NCI-H1930 (cell line): Measurements from ENCODE around the gene EDDM3A.
"Not testable (repeated sequence)": the region's sequence is repeated elsewhere in the genome, so short reads cannot be mapped to it uniquely, and the experiment has no call there.

Experiments used
- DNase-seq, 2 experiments: peaks; one replicate each; lab custom pipeline; 2025; lab: John Stamatoyannopoulos, UW

The EDDM3A gene

DNA sequence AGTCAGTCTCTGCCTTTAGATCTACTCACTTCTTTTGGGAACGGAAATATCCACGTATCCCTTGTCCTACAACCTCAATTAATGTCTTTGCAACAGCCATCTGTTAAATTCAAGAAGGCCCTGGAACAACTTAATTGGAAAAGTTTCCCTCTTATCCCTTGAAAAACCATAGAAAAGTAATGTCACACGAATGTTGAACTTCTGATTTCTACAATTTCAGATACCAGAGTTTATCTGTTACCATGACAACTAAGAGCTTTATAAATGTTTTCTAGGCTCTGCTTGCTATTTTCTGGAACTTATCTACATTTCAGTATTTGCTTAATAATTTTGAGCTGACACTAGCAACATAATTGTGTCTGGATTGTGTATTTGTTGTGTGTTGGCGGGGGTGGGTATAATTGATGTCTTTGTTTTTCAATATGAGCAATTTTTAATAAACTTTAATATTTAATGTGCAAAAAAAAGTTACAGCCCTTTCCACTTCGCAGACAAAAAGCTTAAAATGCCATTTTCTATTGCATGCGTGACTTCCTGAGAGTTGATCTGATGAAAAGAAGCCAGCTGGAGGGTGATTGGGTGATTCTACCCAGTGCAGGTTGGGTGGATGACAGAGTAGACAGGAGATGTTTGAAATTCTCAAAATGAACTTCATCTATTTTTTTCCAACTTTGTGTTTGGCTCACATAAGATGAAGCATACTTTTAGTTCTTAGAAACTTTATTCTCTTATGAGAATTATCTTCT, 11.8 kb upstream of the EDDM3A start:
- no peak for DNase-seq

DNA sequence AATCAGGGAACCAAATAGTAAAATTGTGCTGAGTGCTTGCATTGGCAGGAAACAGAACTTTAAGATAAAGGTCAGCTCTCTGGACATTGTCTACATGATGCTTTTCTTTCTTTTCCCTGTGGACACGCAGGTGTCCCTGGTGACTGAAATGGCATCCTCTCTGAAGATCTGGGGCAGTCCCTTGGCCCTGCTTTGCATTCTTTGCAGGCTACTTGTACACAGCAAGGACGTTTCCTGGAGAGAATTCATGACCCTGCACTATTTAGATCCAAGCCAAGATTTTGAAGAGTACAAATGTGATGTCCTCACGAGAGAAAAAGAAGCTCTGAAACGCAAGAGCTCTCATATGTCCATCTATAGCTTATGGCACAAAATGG, 11.3 kb upstream of the EDDM3A start:
- DNase-seq = no peak

DNA sequence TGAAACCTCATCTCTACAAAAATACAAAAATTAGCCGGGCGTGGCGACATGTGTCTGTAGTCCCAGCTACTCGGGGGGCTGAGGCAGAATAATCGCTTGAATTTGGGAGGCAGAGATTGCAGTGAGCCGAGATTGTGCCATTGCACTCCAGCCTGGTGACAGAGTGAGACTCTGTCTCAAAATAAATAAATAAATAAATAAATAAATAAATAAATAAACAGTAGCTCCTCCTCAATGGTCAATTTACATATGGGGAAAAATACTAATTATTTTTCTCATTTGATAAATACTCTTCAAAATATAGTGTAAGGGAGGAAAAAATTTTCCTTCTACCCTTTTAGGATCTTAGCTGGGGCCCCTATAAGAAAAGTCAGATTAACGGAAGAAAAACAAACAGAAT, 7.4 kb upstream of the EDDM3A start:
- not testable (repeated sequence) for DNase-seq

DNA sequence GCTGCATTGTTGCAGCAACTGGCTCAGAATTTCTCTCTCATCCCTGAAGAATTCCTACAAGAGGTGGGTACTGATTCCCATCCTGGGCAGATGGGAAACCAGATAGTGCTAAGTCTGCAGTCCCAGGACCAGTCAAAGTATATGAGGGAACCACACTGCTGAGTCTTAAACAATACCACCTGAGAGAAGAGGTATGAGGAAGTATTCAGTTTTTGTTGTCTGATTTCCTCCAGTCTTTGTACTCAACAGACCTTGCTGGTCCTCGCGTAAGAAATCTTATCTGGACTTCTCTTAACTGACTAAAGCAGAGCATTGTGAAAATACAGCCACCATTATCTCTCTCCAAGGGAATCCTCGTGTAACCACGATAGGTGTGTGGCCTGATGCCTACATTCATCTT, 3.6 kb upstream of the EDDM3A start:
- DNase-seq = no peak

DNA sequence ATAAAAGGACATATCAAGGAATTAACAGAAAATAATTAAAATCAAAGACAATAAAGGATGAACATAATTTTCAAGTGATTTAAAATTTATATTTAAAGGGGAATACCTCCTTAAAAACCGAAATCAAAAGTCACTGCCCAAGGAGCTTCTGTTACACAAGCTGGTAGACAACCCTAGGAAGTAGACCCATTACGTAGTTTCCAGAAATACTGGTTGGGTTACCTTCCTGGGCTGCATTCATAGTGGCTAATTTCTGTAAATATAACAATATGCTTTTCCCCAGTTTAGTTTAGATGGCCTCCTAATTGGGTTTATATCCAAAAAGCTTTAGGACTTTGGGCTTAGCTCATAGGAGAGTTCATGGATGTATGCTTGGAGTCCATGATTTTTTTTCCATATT, 2.1 kb upstream of the EDDM3A start:
- DNase-seq = no peak

DNA sequence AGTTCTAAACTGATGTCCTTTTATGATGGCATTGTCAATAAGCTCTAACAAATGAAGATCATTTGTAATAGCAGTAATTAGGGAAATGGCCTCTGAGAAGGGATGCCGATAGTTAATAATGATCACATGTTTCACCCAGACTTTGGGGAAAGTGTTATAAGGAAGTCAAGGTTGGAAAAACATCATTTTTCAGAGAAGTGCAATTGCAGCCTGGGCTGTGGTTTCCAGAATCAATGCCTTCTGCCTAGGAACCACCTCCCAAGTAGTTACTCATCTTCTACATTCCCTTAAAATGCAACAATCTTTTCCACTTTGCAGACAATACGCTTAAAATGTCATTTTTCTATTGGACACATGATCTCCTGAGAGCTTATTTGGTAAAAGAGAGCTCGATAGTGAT, 879 bp downstream of the EDDM3A start:
- DNase-seq = no peak

DNA sequence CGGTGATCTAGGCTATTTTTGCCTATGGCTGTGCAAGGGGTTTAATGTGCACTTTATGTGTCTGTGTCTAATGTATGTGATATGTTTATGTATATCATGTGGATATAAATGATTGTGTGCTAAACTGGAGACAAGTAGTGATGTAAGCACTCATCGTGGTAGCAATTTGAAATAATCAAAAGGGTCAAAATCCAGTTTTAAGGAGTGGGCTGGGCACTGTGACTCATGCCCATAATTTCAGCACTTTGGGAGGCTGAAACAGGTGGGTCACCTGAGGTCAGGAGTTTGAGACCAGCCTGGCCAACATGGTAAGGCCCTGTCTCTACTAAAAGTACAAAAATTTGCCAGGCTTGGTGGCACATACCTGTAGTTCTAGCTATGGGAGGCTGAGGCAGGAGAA, 2.8 kb downstream of the EDDM3A start:
- DNase-seq = no peak

DNA sequence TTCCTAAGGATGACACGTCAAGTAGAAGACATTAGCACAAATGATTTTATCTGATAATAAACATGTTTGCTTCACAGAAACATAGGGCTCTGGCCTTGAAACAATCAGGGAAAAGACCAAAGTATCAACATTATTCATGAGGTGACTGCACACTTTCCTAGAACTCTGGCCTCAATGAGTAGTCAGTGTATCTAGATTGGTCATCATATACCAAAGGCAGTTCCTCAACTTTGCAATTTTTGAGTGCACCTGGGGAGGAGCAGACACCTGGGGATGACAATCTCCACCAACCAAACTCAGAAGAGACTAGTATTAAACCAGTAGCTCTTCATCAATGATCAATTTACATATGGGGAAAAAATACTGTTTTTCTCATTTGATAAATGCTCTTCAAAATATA, 4.5 kb downstream of the EDDM3A start:
- DNase-seq = no peak

DNA sequence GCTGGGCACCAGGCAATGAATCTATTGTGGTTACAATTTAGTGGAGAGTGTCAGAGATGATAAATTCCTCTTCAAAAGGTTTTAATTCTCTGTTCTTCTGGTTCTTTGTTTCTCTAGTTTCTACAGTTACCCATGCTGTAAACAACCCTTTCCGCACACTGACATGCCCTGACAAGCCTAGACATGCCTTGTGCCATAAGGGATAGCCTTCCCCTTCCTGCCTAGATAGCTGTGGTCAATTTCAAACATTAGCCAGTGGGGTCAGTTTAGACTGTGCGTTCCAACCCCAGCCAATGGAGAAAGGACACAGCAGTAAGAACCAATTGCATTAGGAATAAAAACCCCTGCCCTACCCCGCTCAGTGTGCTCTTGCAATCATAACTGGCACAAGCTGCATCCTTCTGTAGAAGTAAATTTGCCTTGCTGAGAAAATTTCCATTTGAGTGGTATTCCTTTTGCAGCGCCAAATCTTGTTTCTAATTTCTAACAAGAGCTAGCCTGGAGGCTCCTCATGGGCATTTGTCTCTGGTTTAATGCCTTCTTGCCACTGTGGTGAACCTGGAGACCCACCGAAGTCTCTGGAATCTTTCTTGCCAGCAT, 6.4 kb downstream of the EDDM3A start:
- DNase-seq = no peak

DNA sequence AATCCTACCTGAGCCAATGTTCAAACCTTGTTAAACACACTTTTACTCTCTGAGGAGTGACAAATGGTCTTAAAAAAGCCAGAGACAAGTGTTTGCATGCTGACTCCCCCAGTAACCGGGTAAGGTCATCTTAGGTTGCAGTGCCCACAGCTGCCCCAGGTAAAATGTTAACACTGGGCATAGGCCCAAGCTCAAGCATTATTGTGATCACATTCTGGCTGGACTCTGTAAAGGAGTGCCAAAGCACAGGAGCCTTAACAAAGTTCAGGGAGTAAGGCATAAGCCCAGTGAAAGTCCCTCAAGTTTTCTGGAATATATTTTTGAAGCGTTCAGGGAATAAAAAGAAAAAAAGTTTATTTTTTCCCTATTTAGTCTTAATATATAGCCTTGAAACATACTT, 8.6 kb downstream of the EDDM3A start:
- no peak for DNase-seq

DNA sequence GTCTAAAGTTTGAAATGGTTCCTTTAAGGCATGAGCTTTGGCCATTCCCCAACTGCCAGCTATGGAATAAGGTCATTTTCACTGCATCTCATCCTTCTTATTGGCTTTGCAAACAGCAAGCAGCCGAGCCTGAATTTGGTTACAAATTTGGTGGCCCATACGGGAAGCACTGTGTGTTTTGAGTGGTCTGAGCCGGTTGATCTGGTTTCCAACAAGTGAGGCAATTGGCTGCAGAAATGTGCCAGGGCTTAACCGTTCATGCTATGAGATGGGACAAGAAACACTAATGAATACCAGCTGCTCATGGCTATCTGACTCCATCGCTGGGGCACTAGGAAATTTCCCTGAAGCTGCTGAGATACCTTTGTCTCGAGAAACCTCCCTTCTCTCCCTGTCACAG, 9.3 kb downstream of the EDDM3A start:
- no peak for DNase-seq

DNA sequence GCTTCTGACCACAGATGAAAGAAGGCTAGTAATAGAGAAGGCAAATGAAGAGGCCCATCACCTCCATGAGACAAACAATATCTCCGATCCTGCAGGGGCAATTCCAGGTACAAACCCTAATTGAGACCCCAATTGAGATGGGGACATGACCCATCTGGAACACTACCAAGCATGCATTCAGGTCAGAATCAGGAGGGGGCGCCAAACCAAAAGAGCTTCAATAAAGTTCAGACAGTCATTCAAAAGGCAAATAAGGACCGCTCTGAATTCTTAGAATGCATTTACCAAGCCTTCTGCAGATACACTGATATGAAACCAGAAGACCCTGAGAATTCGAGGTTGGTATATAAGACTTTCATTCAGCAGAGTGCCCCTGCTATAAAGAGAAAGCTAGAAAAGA, 12.3 kb downstream of the EDDM3A start:
- no peak for DNase-seq

DNA sequence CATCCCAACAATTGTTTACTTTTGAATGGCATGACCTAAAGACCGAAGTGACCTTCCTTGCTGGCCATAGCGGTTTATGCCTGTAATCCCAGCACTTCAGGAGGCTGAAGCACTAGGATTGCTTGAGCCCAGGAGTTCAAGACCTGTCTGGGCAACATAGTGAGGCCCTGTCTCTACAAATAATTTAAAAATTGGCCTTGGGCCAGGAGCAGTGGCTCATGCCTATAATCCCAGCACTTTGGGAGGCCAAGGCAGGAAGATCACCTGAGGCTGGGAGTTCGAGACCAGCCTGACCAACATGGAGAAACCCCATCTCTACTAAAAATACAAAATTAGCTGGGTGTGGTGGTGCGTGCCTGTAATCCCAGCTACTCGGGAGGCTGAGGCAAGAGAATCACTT, 13.8 kb downstream of the EDDM3A start:
- DNase-seq = not testable (repeated sequence)

DNA sequence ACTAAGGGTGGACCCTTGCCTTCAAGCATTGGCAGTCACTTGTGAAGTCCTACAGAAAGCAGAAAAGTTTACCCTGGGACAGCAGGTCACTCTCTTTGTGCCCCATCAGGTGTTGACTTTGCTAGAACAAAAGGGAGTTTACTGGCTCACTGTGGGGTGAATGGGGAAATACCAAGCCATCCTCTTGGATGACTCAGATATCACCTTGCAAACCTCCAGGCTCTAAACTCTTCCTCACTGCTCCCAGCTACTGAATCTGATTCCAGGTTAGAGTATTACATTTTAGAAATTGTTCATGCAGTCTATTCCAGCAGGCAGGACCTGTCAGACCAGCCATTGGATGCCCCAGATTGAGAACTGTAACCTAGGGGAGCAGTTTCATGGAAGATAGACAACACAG, 15.3 kb downstream of the EDDM3A start:
- DNase-seq = no peak

DNA sequence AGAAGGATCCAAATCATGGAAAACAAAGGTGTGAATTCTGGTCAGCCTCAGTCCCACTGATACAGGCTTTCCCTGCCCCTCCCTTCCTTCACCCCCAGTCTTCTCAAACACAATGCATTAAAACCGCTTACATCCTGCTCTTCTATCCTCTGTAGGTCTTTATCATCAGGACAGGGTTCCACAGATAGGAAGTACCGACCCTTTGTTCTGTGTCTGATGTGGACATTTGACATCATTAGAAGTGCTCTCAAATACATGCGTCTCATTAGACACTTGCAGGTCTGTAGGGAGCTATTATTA, 22.9 kb downstream of the EDDM3A start:
- no peak for DNase-seq

DNA sequence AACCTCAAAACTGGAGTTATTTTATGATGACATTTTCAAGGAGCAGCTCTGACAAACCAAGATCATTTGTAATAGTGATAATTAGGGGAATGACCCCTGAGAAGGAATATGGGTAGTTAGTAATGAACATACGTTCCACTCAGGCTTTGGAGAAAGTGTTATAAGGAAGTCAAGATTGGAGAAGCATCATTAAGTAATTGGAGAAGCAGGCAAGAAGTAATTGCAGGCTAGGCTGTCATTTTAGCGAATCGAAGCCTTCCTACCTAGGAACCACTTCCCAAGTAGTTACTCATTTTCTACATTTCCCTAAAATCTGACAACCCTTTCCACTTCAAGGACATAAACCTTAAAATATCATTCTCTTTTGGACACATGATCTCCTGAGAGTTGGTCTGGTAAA, 23.7 kb downstream of the EDDM3A start:
- no peak for DNase-seq

DNA sequence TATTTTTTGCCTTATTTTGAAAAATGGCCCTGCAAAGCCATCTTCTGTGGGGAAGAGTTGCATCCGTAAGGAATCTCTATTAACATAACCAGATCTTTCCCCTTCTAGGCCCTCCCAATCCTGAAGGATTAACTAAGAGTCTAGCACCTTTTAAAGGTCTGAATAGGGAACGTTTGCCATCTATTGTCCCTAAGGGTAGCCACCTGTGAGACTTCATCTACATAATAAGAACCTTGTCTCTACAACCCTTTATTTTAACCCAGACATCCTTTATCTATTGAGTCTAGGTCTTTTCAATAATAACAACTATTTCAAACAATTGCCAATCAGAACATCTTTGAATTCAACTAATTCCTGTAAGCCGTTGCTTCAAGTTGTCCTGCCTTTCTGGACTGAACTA, 27.0 kb downstream of the EDDM3A start:
- DNase-seq = no peak

DNA sequence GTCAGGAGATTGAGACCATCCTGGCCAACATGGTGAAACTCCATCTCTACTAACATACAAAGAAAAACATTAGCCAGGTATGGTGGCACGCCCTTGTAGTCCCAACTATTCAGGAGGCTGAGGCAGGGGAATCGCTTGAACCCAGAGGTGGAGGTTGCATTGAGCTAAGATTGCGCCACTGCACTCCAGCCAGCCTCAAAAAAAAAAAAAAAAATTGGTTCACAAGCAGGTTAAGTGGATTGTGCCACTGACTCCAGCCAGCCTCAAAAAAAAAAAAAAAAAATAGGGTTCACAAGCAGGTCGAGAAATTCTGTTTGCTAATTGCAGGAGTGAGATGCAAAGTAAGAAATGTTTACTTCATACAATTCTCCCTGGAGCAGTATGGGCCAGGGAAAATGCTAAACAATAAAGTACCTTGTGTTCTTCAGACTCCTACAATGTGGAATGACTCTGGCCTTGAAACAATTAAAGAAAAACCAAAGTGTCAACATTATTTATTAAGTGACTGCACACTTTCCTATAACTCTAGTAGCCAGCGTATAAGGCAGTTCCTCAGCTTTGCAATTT, 28.7 kb downstream of the EDDM3A start:
- DNase-seq = no peak

DNA sequence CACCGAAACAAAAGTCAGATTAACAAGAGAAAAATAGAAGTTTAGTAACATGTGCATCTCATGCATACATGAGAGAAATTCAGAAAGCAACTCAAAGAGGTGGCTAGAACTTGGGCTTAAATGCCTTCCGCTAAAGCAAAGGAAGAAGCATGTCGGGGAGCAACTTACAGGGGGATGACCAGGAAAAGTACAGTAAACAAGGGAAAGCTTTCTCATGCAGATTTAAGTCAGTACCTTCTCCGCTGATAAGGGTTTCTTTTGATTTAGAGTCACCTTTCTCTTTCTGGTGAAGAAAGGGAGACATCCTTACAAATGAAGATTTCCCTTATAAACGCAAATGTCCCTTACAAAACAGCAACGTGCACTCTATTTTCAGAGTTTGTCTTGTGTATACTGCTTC, 29.4 kb downstream of the EDDM3A start:
- no peak for DNase-seq

DNA sequence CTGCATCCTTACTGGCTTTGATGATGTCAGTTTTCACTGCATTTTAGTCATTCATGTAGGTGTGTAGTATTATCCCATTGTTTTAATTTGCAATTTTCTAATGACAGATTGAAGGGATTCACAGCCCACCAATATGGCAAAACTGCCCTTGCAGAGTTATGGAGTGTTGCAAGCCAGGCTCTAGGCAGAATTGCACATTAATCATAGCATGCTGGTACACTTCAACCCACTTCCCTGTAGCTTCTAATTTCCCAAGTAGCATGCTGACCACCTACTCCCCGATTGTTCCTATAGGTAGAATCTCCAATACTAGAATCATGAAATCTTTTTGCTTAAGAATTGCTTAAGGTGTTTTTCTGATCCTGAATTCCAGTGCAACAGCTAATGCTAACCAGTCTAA, 30.2 kb downstream of the EDDM3A start:
- DNase-seq = no peak

DNA sequence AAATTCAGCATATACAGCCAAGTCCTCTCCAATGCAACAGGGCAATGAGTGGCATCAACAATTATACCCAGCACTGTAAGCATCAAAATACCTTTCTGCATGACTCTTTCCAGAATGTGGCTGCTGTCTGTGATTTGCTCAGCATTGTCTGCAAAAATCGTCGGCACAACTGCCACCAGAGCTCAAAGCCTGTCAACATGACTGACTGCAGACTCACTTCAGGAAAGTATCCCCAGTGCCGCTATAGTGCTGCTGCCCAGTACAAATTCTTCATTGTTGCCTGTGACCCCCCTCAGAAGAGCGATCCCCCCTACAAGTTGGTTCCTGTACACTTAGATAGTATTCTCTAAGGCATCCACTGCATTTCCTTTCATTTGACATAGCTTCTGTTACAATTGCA, 36.1 kb downstream of the EDDM3A start:
- no peak for DNase-seq

DNA sequence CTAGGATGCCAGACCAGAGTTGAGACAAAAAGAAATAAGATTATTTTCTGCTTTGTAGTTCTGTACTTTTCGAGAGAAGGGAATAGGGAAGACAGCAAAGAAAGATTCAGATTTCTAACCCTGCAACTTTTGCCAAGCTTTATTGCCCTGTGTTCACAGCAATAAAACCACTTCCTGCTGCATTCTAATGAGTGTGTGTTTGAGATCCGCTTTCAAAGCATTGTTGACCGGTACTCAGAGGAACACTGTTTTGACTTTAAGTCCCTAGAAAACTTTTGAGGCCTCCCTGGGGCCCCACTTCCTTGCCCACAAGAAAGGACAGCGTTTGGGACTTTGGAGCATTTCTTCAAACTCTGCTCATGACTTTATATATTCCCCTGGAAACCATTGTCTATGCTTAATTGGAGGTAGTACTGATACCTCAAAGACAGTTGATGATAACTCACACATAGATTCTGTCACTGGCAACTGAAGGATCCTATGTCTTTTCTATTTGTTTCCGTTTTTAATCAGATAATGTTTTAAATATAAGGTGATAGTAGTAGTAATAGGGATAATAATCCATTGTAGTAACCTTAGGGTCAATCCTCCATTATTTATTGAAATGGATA, 36.7 kb downstream of the EDDM3A start:
- DNase-seq = no peak

DNA sequence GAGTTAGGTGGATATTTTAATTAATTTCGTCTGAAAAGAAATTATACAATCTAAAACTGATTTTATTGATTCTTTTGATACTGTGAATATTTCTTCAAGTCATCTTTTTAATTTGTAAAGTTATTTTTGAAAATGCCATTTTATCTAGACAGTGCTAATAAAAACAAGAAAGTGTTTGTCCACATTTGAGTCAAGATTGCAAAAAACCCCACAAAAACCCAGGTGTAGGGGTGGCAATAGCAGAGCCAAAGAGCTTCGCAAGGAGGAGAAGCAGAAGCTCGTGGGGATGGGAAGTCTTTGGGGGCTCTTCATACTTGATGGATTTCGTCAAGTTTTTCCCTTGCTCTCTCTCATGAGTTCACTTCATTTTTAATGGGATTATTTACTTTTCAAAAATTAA, 41.3 kb downstream of the EDDM3A start:
- DNase-seq = no peak
